ENCODE measurements around the gene KIAA1217.

GRCh38 chr10:24453973-24454372 is 245.0 kb downstream of the KIAA1217 start:
- TF ChIP-seq ZNF274 (IDR thresholded peaks at IDR 0.05; ENCODE audit: borderline replicate concordance, low read depth, low read length) (no peak), ZNF589 (CRISPR knock-in tag; IDR thresholded peaks at IDR 0.05; ENCODE audit: low read depth) (no peak), YY1 (IDR thresholded peaks at IDR 0.05; ENCODE audit: borderline replicate concordance in 1 of 3, control insufficient read depth in 1 of 3, extremely low read depth in 1 of 3, insufficient read depth in 3 of 3, insufficient read length in 1 of 3, insufficient replicate concordance in 2 of 3, low read depth in 1 of 3, low read length in 2 of 3) (no peak), POLR2AphosphoS5 (IDR thresholded peaks at IDR 0.05; ENCODE audit: control insufficient read depth, insufficient read depth, low read depth, low read length) (no peak), ZFP1 (CRISPR knock-in tag; IDR thresholded peaks at IDR 0.05) (no peak), ZNF174 (CRISPR knock-in tag; IDR thresholded peaks at IDR 0.05) (no peak), ZKSCAN3 (CRISPR knock-in tag; IDR thresholded peaks at IDR 0.05) (no peak), PHB (CRISPR knock-in tag; IDR thresholded peaks at IDR 0.05) (no peak), ETV5 (CRISPR knock-in tag; IDR thresholded peaks at IDR 0.05; ENCODE audit: low read depth) (no peak)
